ENCODE data around the gene CC2D2B.
"Not testable (repeated sequence)": the region's sequence is repeated elsewhere in the genome, so short reads cannot be mapped to it uniquely, and the experiment has no call there.

CC2D2B gene

DNA sequence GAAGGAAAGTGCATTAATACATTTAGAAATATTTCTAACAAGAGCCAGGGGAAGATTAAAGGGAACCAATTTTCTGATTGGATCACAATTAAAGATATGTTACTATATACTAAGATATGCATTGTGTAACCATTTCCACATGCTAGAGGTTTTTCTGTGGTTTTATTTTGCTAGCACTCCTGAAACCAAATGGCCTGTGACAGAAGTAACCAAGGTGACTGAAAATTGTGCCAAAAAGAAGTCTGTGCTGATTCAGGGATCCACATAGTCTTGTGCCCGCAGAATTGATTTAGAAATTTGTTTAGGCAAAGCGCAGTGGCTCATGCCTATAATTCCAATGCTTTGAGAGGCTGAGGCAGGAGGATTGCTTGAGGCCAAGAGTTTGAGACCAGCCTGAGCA, 1.8 kb downstream of the CC2D2B start:
- no peak for DNase-seq

DNA sequence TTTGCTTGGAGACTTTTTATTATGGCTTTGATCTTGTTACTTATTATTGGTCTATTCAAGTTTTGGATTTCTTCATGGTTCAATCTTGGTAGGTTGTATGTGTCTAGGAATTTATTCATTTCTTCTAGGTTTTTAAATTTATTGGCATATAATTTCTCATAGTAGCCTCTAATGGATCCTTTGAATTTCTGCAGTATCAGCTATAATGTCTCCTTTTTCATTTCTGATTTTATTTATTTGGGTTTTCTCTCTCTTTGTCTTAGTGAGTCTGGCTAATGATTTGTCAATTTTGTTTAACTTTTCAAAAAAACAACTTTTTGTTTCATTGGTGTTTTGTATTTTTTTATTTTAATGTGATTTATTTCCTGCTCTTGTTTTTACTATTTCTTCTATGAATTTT, 8.3 kb downstream of the CC2D2B start:
- DNase-seq: not testable (repeated sequence)

DNA sequence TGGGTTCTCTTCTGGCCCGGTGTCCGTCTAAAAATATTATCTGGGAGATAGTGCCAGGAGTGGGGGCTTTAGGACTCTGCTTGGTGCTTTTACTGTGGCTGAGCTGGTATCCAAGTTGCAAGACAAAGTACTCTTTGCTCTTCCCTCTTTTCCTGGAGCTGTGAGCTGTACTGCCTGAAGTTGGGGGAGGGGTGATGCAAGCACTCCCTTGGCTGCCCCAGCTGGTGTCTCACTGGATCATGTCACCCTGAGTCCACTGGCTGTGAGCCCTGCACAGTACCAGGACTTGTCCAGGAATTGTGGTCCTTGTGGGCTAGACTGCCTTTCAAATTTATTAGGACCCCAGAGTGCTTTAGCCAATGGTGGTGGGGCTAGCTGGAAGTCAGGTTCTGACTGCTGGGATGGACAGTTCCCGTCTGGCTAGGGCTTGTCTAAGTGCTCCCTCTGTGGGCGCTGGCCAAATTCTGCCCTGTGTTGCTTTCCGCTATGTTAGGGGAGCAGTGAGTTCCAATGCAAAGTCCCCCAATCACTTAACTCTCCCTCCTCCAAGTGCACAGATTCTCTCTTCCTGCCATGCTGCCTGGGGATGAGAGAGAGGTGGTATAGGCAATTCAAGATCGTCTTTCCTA, 13.1 kb downstream of the CC2D2B start:
- no peak for DNase-seq

DNA sequence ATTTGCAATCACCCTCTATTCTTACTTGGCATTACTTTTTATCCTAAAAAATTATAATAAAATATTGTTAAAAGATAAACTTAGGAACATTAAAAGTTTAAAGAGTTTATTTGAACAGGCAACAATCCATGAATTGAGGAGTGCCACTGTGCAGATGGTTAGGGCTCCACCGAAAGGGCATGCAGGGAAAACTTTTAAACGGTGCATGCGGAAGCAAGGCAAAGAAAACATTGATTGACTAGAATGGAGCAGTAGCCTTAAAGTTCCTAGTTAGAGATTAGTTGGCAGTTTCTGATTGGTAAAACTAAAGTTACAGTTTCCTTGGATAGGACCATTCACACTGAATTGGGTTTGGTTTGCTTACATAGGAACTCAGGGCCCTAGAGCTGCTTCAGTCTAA, 17.3 kb downstream of the CC2D2B start:
- DNase-seq: no peak

DNA sequence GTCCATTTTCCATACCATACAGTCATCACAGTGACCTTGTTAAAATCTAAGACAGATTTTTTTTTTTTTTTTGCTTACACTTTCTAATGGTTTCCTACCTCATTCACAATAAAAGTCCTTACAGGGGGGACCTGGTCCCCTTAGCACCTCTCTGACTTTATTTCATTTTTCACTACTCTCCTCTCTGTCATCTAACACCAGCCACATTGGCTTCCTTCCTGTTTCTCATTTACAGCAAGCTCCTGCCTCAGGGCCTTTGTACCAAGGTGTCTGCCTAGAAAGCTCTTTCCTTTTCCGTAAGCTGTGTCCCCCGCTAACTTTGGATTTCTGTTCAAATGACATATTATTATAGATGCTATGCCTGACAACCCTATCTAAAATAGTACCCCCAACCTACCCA, 27.7 kb downstream of the CC2D2B start:
- no peak for DNase-seq

DNA sequence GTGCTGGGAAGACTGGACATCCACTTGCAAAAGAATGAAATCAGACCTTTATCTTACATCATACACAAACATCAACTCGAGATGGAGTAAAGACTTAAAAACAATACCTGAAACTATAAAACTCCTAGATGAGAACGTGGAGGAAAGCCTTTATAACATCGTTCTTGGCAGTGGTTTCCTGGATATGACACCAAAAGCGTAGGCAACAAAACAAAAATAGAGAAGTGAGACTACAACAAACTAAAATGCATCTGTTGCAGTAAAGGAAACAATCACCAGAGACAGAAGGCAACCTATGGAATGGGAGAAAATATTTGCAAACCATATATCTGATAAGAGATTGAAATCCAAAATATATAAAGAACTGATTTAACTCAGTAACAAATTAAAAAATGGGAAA, 33.3 kb downstream of the CC2D2B start:
- DNase-seq: no peak

DNA sequence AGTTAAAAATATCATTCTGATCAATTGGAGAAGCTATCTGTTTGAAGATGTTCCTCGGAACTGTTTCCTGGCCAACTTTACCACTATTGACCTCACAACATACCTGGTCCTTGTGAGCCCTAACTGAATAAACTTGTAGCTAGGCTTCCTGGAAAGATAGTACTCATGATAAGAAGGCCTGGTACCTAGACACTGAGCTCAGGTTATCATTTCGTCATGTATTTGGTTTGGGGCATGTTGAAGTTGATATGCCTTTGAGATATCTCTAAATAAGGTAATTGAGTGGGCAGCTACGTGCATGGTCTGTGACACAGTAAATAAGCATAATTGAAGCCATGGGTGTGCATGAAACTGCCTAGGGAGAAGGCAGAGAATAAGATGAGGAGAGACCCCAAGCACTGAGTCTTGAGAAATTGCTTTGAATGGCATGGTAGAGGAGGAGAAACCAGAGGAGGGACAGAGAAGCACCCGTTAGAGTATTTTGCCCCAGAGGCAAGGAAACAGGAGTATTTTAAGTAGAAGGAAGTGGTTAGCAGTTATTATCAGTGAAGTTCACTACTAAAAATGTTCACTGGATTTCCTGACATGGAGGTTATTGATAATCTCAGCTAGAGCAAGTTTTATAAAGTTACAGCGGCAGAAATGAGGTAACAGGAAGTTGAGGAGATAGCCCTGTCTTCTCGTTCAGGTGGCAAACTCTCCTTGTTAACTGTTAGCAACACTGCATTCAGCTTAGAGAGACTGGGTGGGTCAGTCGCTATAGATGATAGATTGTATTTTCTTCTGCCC, 55.6 kb downstream of the CC2D2B start:
- DNase-seq: no peak

DNA sequence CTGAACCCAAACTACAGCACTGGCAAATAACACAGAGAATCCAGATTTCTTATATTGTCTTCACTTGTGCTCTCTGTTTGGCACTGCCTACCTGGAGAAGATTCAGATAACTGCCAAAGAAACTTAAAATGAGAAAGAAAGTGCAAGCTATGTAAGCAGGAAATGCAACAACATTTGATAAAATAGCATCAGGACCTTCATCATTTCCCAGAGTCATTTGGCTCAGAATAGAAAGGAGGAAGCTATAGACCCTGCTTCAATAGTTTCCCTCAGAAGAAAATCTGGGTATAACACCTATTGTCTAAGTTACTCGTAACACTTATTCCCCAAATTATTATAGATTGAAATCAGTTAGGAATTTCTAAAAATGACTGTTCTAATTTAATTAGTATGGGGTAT, 56.2 kb downstream of the CC2D2B start:
- no peak for DNase-seq

DNA sequence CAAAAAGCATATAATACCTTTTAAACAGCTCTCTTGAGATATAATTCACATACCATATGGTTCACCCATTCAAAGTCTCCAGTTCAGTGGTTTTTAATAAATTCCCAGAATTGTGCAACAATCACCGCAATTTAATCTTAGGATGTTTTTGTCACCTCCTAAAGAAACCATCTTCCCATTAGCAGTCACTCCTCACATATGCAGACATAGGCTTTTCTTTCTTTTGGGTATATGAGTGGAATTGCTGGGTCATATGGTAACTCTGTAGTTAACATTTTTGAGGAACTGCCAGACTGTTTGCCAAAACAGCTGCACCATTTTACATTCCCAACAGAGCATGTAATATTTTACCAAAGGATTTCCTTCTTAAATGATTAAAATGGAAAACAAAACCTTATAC, 57.0 kb downstream of the CC2D2B start:
- no peak for DNase-seq

DNA sequence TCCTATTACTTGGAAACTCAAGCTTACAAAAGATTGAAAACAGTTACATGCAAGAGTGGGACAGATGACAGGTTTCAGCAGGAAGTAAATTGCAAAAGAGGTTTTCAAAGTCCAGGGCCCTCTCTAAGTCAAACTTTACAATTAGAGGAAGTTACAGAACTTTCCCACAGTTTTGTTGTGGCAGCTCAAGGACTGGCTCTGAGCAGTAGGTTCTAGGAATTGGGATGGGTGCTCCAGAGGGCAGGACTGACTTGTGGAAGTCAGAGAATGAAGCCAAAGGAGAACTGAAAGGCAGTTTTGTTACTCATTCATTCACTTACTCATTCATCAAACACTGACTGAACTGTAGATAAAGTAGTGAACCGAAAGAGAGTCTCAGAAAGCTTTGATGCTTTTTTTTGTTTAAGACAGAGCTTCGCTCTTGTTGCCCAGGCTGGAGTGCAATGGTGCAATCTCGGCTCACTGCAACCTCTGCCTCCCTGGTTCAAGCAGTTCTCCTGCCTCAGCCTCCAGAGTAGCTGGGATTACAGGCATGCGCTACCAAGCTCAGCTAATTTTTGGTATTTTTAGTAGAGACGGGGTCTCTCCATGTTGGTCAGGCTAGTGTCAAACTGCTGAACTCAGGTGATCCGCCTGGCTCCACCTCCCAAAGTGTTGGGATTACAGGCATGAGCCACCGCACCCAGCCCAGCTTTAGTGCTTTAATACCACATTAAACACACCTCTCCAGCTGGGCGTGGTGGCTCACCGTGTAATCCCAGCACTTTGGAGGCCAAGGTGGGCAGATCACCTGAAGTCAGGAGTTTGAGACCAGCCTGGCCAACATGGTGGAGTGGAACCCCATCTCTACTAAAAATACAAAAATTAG, 68.8 kb downstream of the CC2D2B start:
- DNase-seq: no peak

DNA sequence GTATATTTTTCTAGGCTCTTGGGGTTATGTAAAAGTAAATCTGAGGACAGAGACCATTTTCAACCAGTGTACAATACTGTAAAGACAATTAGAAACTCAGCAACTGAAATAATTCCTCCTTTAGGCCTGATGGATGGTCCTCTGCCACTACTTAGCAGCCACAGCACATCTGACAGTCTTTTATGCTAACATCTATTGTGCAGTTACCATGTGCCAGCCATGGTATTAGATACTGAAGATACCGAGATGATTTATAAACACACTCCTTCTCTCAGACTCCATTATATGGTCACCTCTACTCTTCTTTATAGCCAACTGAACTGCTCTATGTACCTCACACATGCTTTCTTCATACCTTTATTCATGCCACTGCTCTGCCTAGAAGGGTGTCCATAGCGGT, 74.4 kb downstream of the CC2D2B start:
- no peak for DNase-seq

DNA sequence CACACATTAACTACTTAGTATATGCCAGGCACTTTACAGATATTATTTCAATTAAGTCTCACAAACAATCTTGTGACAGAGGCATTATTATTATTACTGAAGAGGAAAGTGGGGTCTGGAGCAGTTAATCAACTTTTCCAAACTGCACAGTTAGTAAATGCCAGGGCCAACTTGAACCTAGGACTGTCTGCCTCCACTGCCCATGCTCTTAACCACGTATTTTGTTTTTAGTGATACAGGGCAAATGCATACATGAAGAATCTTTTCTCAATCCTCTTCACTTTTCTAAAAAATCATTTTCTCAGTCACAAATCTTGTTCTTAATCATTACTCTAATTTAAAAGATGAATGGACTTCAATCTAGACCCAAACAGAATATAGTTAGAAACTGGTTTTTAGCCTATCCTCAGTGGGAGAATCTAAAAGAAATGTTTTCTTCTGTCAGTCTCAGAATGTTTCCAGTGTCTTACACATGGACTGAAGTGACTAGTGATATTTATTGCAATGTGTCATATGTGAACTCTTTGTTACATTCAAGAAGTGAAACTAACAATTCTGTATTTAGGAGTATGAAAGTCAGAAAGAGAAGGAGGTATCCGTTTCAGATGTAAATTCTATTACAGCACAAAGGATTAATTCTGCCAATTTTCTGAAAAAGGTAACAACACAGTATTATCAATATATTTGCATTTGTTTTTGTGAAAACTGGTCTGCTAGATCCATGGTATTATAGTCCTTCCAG, 80.1 kb downstream of the CC2D2B start:
- no peak for DNase-seq

DNA sequence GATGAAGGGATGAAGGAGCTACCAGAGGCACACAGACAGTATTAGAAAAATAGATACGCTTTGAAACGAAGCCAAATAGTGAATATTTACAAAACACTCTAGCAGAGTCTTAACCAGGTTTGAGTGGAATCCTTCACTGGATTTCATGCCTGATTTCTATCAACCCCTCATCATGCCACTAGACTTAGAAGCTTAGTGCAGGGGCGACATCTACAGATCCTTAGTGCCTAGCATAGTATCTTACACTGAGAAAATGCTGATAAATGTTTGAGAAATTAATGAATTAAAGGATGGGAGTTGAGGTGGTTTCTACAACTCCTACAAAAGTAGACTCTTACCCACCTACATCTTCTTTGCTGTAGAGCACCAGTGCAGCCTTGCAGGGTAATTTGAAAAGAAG, 80.9 kb downstream of the CC2D2B start:
- DNase-seq: no peak

DNA sequence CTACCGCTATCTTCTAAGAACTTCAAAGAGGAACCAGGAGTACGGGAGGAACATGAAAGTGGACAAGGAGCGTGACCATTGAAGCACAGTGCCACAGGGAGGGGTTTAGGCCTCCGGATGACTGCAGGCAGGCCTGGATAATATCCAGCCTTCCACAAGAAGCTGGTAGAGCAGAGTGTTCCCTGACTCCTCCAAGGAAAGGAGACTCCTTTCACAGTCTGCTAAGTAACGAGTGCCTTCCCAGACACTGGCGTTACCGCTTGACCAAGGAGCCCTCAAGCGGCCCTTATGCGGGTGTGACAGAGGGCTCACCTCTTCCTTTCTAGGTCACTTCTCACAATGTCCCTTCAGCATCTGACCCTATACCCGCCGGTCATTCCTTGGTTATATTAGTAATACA, 86.6 kb downstream of the CC2D2B start:
- DNase-seq: not testable (repeated sequence)

DNA sequence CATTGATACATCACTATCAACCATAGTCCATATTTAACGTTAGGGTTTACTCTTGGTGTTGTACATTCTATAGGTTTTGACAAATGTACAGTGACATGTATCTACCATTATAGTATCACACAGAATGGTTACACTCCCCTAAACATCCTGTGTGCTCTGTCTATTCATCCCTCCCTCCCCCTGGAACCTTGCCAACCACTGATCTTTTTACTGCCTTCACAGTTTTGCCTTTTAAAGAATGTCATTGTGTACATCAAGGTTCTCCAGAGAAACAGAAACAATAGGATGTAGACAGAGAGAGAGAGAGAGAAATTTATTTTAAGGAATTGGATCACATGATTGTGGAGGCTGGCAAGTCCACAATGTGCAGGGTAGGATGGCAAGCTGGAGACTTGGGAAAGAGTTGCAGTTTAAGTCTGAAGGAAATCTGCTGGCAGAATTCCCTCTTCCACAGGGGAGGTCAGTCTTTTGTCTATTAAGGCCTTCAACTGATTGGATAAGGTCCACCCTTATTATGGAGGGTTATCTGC, 90.5 kb downstream of the CC2D2B start:
- DNase-seq: no peak

DNA sequence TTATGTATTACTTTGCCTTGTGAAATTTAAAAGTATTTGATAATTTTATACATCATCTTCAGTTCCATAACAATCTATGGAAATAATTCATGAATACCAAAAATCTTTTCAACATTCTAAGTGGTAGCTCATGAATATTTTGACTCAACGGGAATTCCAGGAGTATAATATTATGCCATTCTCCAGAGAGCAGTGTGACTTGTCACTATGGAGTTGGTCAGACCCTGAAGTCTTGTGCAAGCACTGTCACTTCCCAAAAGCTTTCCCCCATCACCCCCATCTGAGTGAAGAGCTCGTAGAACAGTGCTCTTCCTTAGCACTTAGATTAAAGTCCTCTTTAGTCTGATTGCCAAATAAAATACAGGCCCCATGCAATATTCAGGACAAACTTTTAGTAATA, 106.2 kb downstream of the CC2D2B start:
- no peak for DNase-seq

DNA sequence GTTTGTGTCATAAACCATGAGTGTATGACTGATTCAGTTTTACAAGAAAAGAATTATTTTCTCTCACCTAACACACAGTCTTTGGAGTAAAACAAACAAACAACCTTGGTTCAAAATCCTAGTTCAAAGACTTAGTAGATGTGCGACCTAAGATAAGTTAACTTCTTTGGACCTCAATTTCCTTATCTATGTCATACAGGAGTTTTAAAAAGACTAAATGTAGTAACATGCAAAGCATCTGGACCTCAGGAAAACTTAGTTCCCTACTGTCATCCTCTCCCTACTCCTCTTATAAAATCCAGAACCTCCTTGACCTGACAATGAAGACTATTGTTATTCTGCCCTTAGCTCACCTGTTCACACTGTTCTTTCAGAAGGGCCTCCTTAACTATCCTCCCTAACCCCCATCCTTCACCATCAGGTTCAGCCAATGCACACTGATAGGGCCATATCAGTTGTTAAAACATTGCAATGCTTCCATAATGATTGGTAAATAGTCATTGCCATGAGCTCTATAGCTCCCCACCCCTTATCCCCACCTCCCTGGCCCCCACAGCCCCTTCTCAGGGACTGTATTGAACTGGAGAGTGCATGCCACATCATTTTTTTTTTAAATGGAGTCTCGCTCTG, 106.8 kb downstream of the CC2D2B start:
- DNase-seq: no peak

DNA sequence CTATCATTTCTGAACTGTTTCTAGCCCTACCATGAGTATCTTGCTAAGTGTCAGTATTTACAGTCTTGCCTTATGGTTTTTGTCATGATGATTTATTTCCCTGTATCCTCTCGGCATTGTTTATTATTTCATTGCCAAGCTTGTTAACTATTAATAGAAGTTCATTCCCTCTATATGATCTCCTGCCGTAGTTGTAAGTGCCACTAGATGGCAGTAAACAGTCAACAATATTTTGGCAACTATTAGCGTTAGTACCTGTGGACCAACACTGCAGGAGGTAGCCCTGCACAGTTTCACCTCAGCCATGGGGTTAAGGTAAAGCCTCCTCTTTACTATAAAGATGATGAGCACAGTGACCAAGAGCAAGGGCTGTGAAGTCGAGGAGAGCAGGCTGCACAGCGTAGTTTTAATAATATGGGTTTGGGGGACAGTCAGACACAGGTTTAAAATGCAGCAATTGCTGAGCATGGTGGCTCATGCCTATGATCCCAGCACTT, 109.5 kb downstream of the CC2D2B start:
- DNase-seq: peak; percentile 73

DNA sequence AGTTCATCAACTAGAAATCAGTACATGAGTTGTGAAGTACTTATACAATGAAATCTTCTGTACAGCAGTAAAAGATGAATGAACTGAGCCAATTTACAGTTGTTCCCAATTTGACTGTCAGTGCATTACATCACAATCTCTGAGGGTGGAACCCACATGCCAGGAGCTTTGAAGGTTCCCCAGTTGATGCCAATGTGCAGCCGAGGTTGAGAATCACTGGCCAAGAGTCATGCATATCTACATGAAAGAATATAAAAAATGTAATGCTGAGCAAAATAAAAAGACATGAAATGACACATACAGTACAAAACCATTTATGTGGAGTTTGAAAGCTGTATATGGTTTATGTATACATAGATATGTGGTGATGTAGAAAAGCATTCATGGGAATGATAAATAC, 113.6 kb downstream of the CC2D2B start:
- no peak for DNase-seq

DNA sequence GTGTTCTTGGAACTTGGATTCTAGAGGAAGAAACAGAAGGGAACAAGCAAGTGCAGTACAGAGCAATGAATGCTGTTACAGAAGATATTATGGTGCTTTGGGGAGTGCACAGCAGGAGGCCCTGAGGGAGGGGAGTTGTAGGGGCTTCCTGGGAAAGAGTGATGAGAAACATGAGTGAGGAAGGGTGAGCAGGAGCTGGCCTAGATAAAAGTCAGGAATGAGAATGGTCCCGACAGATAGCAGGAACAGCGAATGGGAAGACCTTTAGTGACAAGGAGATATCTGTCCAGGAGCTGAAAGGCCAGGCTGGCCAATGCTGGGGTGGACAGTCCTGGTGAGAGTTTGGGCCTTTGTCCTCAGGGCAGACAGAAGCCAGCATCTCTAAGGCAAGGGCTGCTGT, 115.0 kb downstream of the CC2D2B start:
- DNase-seq: no peak

DNA sequence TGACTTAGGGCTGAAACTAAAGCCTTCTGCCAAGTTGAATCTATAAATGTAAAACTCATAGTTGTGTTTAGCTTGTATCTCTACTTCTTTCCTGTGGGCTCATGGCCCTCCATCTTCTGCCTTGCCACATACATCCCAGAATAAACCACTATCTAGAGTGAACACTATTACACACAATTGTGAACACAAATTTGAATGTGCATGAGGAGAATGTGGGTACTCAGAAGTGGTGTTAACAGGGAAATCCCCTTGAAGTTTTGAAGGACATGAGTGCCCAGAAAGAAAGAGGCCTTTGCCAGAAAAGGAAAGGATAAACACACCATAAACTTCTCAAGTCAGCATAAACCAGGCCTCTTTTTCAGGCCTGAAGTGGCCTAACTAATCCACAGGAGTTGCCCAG, 115.4 kb downstream of the CC2D2B start:
- DNase-seq: no peak

DNA sequence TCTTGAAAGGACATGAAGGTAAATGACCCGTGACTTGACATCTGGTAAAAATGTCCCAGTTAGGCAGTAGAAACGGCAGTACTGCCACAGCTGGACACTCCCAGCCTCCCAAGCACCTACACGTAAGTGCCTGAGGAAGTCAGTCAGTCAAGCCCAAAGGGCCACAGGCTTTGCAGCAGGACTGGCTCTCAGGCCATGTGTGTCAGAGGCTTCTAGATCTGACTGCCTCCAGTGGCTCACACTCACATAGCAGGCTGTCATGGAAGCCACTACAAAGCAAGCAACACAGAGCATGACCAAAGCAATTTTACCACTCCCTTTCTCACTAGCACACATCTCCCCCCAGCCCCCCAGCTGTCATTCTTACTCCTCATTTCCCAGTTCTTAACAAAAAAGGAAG, 117.8 kb downstream of the CC2D2B start:
- no peak for DNase-seq

All from NCI-H1694 (cell line).